ENCODE data around the gene RUNDC3A. TPM values are rescaled to one million over a fixed set of nuclear protein-coding genes. Genes with fewer than 3 reads are reported as not detected.

The RUNDC3A gene
- total and polyA plus RNA-seq, 2 of the 13 experiments (the other 11 are each of a cell fraction or from before 2014, with no cell fraction given): 0.25 TPM; not detected in 1

GRCh38 chr17:44308320-44308818 is at the start of gene RUNDC3A (continued):
- TF ChIP-seq EHMT2 (IDR thresholded peaks at IDR 0.05; ENCODE audit: borderline replicate concordance, low read depth, low read length) (peak; percentile 91; the same call in 1 of the 2 replicates), CEBPB (IDR thresholded peaks at IDR 0.05; ENCODE audit: borderline replicate concordance, low read depth, low read length) (no peak), ZNF576 (CRISPR knock-in tag; IDR thresholded peaks at IDR 0.05) (peak; percentile 43; the same call in 1 of the 2 replicates), PLRG1 (conservative IDR thresholded peaks at IDR 0.05) (no peak), ZMAT3 (CRISPR knock-in tag; conservative IDR thresholded peaks at IDR 0.05) (peak; percentile 85), RBM39 (IDR thresholded peaks at IDR 0.05; ENCODE audit: low read depth, low read length, poor library complexity, severe bottlenecking) (no peak), ZNF329 (CRISPR knock-in tag; IDR thresholded peaks at IDR 0.05; ENCODE audit: low read depth) (peak; percentile 81), KLF11 (CRISPR knock-in tag; IDR thresholded peaks at IDR 0.05) (peak; percentile 97), CENPX (CRISPR knock-in tag; IDR thresholded peaks at IDR 0.05) (no peak), MAFF (IDR thresholded peaks at IDR 0.05; ENCODE audit: low read depth, low read length) (no peak), ZNF530 (CRISPR knock-in tag; IDR thresholded peaks at IDR 0.05; ENCODE audit: low read depth) (no peak), DDIT3 (CRISPR knock-in tag; IDR thresholded peaks at IDR 0.05) (no peak), ZNF687 (CRISPR knock-in tag; IDR thresholded peaks at IDR 0.05) (peak; percentile 65), NR1H2 (CRISPR knock-in tag; IDR thresholded peaks at IDR 0.05; ENCODE audit: borderline replicate concordance, low read depth) (0 out of 2 replicates have a peak, but pooled peaks have one; percentile 36), ZNF143 (CRISPR knock-in tag; IDR thresholded peaks at IDR 0.05) (no peak), TFDP2 (CRISPR knock-in tag; IDR thresholded peaks at IDR 0.05) (no peak), NR2C2 (CRISPR knock-in tag; IDR thresholded peaks at IDR 0.05; ENCODE audit: borderline replicate concordance) (no peak), ZNF10 (CRISPR knock-in tag; IDR thresholded peaks at IDR 0.05; ENCODE audit: borderline replicate concordance, low read depth) (no peak), ZNF703 (CRISPR knock-in tag; IDR thresholded peaks at IDR 0.05; ENCODE audit: borderline replicate concordance) (no peak), PAX8 (CRISPR knock-in tag; IDR thresholded peaks at IDR 0.05; ENCODE audit: borderline replicate concordance) (no peak), MAX (IDR thresholded peaks at IDR 0.05) (peak; percentile 45; the same call in 1 of the 2 replicates), TEAD3 (CRISPR knock-in tag; optimal IDR thresholded peaks at IDR 0.05; ENCODE audit: borderline replicate concordance) (peak; percentile 37), FOXC1 (CRISPR knock-in tag; IDR thresholded peaks at IDR 0.05; ENCODE audit: borderline replicate concordance) (no peak; the same call in 1 of the 2 replicates), KLF6 (CRISPR knock-in tag; IDR thresholded peaks at IDR 0.05) (peak; percentile 98), ZNF580 (CRISPR knock-in tag; IDR thresholded peaks at IDR 0.05; ENCODE audit: borderline replicate concordance, low read depth) (peak; percentile 91), PHB2 (IDR thresholded peaks at IDR 0.05; ENCODE audit: partially characterized antibody) (no peak)
